ENCODE data around the gene VAMP5.

Gene VAMP5

GRCh38 chr2:85593023-85593422 is 8.8 kb downstream of the VAMP5 start:
- TF ChIP-seq CTCF (conservative IDR thresholded peaks at IDR 0.05; ENCODE audit: low read length): no peak
- no peak for DNase-seq (ENCODE audit: low read depth)
- H3K4me3 ChIP-seq (ENCODE audit: low read length): no peak overlapping the region

DNA sequence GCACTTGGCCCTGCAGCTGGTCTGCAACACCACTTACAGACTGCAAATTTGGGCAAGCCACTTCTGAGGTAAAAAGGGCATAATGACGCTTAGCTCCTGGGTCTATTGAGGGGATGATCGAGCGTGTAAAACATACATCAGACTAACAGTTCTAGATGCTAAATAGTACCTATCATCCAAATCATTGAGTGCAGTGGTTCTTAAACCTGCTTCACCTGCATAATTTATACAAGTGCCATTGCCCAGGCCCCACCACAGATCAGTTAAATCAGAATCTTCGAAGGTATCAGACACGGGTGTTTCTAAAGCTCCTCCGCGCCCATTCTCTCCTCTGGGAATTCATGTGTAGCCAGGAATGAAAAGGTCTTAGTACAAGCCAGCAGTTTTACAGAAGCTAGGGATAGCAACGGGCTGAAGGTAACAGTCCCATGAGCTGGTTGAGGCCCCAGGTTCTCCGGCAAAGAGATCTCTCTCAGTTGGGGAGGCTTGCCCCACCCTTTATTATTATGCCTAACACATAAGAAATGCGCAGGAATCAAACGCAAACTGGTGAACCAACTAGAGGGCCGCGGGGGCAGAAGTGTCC is 10.6 kb downstream of the VAMP5 start:
- peak overlapping the region; percentile 64 for H3K4me3 ChIP-seq (ENCODE audit: low read length)
- no peak for DNase-seq (ENCODE audit: low read depth)
- TF ChIP-seq CTCF (conservative IDR thresholded peaks at IDR 0.05; ENCODE audit: low read length): no peak

DNA sequence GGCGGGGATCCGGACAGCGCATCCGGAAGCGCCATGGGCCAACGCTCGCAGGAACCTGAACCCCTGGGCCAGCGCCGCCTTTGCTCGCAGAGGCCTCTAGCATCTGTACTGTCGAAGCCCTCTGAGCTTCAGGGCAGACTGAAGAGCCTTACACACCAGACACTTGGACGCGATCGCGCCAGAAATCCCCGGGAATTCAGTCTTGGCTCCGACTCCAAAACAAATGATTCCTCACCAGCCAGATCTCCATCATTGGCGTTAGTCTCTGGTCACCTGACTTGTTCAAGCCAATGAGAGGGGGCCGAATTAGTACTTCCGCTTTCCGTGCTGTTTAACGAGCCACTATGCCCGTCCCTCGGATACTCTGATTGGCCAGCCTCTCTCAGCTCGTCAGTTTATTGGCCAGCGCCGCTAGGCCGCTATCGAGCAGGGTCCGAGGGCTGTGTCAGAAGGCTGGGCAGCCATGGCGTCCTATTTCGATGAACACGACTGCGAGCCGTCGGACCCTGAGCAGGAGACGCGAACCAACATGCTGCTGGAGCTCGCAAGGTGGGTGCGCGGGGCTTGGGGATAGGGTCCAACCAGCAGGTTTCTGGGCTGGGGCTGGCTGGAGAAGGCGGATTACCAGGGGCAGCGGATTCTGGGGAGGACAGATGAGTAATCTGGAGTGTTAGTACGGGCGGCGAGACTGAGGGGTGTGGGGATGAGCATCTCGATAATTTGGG is 11.2 kb downstream of the VAMP5 start, which contains the start of gene RNF181:
RNF181 (plus strand) TSS at position 445 of the 725 bp plus-strand sequence; CDS start at position 464, 19 bp downstream.
- DNase-seq (ENCODE audit: low read depth): peak; percentile 99
- TF ChIP-seq CTCF (conservative IDR thresholded peaks at IDR 0.05; ENCODE audit: low read length): no peak
- peak within 1 kb of the TSS; percentile 99 for H3K4me3 ChIP-seq (ENCODE audit: low read length)

DNA sequence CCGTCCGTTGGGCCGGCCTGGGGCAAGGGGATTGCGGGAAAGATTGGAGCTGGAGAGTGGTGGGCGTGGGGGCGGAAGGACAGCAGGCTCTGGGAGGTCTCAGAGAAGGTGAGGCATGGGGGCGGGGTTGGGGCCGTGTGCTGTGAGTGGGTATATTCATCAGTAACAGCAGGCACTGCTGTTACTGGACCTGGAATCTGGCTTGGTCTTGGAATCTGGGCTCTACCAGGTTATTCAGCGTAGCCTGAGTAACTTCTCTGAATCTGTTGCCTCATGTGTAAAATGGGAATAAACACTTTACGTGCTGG is 11.7 kb downstream of the VAMP5 start:
- H3K4me3 ChIP-seq (ENCODE audit: low read length): peak overlapping the region; percentile 99
- no peak for TF ChIP-seq CTCF (conservative IDR thresholded peaks at IDR 0.05; ENCODE audit: low read length)
- DNase-seq (ENCODE audit: low read depth): no peak

DNA sequence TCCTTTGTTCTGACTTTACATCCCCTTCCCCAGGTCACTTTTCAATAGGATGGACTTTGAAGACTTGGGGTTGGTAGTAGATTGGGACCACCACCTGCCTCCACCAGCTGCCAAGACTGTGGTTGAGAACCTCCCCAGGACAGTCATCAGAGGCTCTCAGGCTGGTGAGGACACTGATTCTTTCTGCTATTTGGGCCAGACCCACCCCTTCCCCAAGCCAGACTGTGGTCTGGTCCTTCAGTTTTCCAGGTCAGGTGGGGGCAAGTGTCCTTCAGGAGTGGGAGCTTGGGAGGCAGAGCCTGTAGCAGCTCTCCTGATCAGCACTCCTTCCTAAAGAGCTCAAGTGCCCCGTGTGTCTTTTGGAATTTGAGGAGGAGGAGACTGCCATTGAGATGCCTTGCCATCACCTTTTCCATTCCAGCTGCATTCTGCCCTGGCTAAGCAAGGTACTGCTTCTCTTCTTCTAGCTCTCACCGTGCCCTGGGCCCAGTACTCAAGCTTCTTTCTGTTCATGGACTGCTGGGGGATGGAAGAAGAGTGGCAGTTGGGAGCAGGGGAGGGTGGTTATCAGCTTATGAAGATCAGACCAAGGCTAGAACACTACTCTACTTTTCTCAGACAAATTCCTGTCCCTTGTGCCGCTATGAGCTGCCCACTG is 12.4 kb downstream of the VAMP5 start:
- no peak for DNase-seq (ENCODE audit: low read depth)
- H3K4me3 ChIP-seq (ENCODE audit: low read length): peak overlapping the region; percentile 99
- no peak for TF ChIP-seq CTCF (conservative IDR thresholded peaks at IDR 0.05; ENCODE audit: low read length)

- no peak for TF ChIP-seq CTCF (conservative IDR thresholded peaks at IDR 0.05; ENCODE audit: low read length)
- H3K4me3 ChIP-seq (ENCODE audit: low read length): no peak overlapping the region
- DNase-seq (ENCODE audit: low read depth): no peak
Observed at GRCh38 chr2:85597241-85597640, 13.0 kb downstream of the VAMP5 start.
